HG03025 (cell line): ENCODE data around the gene APOL4.
"Not testable (repeated sequence)": the region's sequence is repeated elsewhere in the genome, so short reads cannot be mapped to it uniquely, and the experiment has no call there.

Experiments used
- ATAC-seq: cut with Tn5 transposase; IDR thresholded peaks from one replicate; pipeline ENCODE4 v1.9.1; 2021; ENCODE audit warnings: mild to moderate bottlenecking, moderate library complexity; ENCODE audit not compliant: unreplicated experiment, low FRiP score

APOL4 gene

DNA sequence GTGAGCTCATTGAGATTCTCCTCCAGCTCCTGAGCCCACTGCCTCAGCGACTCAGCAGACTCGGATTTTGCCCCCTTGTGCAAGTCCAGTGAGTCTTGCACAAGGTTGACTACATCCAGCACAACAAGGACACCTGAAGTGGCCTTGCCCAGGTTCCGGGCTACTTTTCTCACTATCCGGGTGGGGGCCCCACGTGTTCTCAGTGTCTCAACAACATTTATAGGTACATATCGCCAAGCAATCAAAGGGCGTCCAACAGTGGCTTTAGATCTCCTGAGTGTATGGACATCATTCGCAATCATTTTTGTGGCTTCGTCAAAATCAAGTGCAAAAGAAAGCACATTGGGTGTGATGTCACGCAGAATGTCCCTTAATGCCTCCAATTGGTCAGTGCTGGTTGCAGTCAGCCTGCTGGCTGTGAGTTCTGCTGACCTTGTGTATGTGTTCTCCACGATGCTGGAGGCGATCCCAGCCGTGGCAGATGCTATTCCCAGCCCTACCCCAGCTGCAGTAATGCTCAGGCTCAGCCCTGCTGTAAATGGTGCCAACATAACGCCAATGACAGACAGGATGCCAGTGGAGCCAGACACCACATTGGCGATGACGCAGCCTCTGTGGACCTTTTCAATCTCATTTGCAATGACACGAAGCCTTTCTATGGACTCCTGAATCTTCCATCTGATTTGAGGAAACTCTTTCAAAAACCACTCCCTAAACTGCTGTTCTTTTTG, 10.3 kb downstream of the APOL4 start:
- ATAC-seq = no peak

DNA sequence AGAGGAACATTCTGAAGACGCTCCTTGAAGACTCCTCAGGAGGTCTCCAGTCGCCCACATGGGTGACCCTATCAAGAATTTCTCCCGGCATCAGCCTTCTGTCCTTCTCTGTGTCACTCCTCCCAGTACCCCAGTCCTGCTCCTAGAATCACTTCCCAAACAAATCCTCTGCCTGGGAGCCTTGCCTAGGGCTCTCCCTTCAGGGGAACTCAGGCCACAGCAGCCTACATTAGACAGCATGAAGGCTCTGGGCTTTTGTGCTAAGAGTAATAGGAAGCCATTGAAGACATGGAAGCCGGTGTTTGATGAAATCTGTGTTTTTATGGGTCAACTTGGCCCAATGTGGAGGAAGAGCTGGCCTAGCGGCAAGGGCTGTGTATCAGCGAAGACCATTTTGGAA, 13.7 kb downstream of the APOL4 start:
- not testable (repeated sequence) for ATAC-seq

DNA sequence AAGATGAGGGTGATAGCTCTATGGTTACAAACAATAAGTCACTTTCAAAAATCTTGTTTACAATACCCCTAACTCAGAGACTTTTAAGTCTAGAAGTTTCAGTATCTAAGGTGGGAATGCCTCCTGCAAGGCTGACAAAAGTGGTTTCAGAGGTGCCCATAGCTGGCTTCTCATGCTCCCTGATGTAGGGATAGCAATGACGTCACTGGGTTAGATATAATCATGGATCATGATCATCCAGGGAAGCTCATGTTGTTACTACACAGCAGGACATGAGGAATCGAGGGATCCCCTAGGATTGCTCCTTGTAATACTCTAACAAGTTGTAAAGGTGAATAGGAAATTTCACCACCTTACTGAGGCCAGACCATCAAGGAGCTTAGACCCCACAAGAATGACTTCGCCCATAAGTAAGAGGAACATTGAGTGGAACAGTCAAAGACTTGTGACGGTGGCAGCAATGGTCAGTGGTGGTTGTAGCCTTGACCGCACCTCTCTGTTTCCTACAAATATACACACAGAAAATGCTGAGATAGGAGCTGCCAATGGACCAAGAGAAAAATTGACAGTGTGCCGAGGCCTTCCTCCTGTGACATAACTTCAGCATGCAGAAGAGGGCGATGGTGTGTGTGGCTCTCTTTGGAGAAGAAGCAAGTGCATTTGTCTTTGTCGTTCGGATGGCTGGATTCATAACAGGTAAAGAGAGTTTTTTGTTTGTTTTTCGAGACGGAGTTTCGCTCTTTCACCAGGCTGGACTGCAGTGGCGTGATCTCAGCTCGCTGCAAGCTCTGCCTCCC, 15.6 kb downstream of the APOL4 start:
- no peak for ATAC-seq

DNA sequence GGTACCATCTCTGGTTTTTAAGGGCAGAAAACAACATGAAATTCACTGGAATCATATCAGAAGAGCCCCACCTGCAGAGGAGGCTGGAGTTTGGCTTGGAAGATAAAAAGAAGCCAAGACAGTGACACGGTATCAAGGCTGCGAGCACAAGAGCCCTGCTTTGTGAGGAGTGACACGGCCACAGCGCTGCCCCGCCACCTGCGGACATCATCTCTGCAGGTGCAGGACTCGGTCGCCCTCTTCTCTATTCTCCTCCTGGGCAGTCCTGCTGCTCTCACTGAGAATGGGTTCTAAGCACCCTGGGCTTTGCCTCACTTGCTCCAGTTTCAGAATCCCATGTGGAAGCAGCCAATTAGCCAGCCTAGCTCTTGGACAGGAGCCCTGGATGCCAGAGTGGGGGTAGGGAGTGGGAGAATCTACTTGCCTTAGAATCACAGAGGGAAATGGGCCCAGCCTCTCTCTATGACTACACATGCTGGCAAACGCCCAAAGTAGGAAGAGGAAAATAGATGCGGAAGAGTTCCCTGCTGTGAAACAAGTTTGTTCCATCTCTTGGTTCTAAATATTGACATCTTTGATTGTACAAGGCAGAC, 17.1 kb downstream of the APOL4 start:
- no peak for ATAC-seq

DNA sequence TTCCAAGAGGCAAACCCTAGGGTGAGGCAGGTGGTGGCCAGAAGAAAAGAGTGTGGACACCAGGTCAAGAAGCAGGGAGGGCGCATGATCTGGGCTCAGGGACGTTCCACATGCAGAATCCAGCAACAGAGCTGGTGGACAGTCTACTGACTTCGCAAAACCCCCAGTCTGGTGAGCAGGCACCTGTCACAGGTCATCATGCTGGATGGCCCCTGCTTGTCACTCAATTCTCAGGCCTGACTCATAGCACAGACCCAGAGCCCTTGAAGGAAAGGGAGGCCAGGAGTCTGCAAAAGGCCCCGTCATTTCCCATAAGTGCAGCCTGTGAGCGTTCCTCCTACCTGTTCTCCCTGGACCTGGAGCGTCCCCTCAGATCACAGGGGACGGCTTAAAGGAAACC, 18.2 kb downstream of the APOL4 start:
- ATAC-seq = no peak

DNA sequence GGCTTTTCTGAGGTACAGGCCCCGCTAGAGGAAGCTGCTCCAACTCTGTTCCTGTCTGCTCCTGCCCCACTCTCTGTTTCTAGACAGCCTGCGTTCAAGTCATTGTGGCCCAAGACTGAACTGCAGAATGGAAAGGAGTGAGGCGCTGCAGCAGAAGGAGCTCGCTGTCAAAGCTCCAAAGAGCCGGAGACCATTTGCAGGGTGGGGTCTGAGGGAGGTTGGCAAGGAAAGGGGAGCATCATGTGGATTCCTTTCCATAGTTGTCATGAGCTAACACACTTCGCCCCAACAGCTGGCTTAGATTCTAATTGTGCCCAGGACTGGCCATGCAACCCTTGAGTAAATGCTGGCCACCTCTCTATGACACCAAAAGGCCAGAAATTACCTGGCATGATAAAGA, 18.8 kb downstream of the APOL4 start:
- ATAC-seq = no peak

DNA sequence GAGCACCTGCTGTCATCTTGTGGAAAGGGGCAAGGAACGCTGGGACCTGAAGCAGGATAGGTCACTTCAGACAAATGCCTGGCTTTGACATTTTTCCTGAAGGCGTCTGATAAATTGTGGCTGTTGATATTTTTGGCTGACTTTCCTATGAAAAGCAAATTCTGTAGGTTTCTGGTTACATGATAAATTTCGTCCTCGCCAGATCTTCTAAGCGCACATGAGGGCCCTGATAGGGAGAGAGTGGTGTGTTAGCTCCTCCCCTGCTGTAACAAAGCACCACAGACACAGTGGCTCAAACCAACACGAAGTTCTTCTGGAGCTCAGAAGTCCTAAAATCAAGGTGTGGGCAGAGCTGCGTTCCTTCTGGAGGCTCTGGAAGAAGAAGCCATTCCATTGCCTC, 19.6 kb downstream of the APOL4 start:
- ATAC-seq = no peak

DNA sequence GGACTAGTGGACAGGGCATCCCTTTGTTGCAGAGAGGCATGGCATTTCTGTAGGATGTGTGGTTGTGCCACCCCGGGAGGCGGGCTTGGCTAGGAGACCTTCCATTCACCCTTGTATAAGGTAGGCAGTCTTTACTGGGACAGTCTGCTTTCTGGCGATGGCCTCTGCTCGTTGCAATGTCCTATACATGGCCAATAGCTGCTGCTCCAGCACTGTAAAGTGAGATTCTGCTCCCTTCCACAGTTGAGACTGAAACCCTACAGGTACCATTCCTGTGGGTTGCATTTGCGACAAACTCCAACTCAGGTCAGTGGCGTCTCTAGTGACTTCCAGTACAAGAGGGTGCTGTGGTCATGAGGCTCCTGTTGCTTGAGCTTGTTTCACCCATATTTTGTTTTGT, 20.7 kb downstream of the APOL4 start:
- ATAC-seq = no peak

DNA sequence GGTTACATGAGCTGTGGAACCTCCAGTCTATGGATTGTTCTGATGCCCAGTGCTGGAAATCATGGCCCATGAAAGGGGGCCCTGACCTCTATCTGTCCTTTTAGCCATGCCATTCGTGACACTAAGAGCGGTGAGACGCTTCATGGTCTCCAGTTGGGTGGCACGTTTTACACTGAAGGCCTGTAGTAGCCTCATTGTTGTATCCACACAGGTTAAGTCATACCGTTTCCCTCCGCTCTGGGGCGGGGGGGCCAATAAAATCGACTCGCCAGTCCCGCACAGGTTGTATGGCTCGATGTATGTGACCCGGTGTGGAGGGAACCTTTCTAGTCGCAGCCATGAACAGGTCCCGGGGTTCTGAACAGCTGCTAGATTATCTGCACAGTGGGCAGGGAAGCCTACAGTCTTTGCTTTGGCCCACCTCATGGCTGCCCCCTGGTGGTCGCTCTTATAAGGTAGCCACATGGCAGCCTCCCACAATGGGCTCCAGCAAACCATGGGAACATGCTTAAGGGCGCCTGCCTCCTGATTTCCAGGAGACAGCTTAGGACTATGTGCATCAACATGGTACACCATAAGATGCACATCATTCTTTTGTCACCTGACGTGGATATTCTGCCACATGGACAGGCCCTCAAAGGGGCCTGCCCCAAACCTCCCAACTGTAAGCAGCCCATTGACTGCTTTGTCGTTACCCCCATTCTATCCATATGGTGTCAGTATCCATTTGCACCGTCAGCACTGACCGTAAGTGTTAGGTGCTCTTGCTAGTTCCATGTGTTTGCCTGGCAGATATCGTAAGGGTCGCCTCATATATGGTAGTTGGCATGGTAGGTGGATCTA, 21.4 kb downstream of the APOL4 start:
- no peak for ATAC-seq

DNA sequence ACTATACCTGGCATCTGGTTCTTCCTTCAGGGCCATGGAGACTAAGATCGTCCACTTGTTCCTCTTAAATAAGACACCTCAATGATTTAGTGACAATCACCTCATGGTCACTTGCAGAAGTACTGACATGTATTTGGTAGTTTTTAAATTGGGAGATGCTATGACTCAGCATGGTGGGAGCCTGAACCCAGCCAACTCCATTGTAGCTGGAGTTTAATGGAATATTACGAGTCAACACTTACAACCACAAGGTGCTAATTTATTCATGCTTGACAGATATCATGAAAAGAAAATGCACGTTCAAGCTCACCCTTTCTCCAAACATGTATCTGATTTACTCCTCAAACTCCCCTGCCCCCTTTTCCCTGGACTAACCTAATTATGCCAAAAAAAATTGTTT, 24.4 kb downstream of the APOL4 start:
- ATAC-seq = no peak

DNA sequence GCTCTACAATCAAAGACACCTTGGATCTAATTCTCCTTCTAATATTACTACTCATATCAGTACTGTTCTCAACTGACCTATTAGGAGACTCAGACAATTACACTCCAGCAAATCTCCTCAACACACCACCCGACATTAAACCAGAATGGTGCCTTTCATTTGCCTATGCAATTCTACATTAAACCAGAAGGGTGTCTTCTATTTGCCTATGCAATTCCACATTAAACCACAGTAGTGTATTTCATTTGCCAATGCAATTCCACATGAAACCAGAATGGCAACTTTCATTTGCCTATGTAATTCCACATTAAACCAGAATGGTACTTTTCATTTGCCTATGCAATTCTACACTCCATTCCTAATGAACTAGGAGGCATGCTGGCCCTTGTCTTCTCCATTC, 25.7 kb downstream of the APOL4 start:
- no peak for ATAC-seq

DNA sequence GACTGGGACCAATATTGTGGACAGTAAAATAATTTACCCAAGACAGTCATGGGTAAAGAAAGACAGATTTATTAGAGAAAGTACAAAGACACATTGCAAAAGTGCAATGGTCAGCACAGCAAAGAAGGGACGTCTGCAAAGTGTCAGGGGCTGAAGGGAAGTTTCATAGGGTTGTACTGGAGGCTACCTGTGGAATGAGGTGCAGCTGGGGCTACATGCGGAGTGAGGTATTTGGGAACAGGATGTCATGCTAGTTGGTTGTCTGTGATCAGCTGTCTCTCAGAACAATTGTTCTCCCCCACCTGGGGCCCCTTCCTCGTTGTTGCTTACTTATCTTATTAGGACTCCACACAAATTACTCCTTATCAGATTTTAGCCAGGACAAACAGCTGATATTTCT, 29.7 kb downstream of the APOL4 start:
- ATAC-seq = no peak

DNA sequence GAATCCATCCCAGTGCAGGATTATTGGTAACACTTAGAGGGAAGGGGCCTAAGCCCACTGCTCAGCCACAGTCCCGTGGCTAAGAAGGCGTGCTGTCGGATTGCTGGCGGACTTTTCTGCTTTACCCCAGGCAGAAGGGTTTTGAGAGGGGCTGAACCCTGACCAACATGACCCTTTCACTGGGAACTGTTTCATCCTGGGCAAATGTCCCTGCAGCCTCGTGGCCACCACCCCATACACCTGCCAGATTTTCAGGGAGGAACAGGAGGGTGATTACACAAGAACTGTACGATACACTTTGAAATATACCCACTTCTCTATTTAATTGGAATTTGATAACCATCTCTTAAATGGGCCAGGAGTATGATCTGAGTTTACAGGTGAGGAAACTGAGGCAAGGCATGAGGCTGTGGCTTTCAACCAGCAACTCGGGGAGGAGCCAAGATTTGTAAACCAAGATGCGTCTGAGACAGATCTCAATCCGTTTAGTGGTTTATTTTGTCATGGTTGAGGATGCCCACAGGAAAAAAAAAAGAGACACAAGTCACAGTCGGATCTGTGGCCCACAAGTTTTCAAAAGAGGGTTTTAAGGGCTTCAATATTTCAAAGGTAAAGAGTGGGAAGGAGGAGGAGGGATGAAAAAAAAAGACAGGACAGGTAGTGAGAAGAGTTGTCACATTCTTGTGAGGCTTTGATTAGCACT, 34.9 kb downstream of the APOL4 start:
- no peak for ATAC-seq

DNA sequence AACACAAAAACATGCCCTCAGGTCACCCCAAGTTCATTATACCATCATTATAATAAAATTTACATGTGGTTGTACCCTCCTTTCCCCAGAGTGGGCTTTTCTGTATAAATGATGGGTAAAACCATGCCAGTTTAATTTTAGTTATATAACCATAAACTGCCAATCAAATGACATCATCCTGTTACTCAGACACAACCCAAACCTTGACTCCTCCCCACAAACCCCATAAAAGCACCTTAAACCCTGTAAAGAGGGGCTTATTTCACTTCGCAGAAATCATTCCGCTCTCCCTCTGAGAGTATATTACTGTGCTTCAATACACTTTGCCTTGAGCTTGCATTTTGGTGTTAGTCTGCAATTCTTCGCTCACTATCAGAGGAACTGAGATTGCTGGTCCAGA, 35.5 kb downstream of the APOL4 start:
- ATAC-seq = no peak

DNA sequence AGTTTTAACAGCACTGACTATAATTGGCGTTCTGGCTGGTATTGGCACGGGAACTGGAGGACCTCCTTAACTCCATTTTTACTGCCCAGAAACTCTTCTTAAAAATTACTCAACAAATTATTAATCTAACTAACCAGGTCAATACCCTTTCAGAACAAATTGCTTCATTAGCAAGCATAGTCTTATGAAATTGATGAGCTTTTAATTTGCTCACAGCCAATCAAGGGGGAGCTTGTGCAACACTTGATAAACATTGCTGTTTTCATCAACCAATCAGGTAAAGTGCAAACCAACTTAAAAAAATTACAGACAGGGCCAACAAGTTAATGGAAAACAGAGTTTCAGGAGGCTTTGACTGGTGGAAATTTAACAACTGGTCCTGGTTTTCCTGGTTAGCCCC, 36.5 kb downstream of the APOL4 start:
- ATAC-seq = no peak

DNA sequence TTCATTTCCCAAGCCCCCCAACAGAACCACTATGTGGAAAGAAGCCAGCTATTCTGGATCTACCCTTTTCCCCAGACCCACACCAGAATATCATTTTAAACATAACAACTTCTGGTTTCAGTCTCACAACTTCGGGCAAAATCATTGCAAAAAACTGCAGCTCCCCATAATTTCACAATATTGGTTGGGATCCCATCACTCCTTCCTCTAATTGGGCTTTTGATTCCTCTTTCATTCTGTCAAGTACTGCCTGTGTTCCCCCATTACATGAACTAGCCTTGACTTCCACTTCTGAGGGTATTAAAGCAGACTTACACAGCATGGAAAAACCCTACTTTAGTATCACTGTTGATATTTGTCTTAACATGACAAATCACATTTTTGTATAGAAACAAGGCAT, 37.0 kb downstream of the APOL4 start:
- no peak for ATAC-seq

DNA sequence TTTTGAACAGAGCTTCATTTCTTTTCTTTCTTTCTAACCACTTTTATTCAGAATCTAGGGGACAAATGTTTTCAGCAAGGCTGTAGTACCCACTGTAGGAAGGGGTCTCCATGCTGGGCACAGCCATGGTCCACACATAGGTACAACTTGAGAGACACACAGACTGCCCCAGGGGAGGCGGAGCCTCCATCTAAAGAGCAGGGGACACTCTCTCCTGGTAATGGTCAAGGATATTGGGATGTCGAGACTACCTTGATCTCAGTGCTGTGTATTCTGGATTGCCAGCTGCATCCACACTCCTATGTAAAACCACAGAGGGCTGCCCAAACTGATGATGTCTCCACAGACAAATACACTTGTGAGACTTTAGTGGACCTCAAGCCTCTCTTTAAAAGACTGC, 38.1 kb downstream of the APOL4 start:
- no peak for ATAC-seq

DNA sequence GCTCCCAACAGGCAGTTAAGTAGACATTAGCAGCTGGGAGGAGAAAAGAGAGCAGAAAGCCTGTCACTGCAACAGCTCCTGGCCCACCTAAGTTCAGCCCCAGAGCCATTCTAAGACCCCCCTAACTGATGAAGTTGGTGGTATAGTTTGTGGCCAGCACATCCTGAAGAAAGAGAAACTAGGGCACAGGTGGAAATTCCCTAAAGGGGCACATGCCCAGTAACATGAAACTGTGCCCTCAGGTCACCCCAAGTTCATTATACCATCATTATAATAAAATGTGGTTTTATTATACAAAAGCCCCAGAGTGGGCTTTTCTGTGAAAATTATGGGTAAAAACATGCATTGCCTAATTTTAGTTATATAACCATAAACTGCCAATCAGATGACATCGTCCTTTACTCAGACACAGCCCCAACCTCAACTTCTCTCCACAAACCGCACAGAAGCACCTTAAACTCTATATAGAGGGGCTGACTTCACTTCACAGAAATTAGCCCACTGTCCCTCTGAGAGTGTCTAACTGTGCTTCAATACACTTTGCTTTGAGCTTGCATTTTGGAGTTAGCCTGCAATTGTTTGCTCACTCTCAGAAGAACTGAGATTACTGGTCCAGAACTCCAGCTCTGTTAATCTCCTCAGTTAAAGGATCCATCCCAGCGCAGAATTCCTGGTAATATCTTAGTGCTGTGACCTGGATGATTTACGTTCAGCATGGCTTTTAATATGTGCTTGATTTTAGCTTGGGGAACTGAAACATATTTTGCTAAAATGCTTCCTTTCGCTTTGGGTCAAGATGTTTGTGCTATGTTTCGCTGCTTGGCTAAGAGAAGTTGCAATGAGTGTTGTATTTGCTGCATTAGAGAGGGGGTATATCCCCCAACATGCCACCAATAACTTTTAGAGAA, 39.2 kb downstream of the APOL4 start:
- no peak for ATAC-seq

DNA sequence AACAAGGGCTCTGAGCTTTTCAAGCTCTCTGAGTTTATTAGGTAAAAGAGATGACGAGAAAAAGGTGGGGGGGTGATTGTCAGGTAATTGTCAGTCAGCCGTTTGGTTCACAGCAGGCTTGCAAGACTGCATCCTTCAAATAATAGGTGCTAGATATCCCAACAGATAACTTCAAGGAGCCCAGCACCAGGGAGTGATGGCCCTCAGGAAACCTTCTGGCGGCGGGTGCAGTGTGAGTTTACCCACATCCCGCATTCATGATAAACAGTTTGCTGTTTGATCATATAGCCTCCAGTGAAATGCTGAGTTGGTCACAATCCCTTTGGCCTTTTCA, 39.8 kb downstream of the APOL4 start:
- ATAC-seq = not testable (repeated sequence)
